D721Med (cell line): ENCODE results near the gene MPDU1.
"Not testable (repeated sequence)": the region's sequence is repeated elsewhere in the genome, so short reads cannot be mapped to it uniquely, and the experiment has no call there.

Experiments used
- DNase-seq: peaks from one replicate; pipeline ENCODE4 v3.0.0; 2011; ENCODE audit warnings: low spot score; ENCODE audit not compliant: insufficient read length
- FAIRE-seq: peaks from 2 replicates; lab custom pipeline; 2011; peaks lifted over from hg19 to GRCh38; lab: Jason Lieb, UNC
- CTCF ChIP-seq: IDR thresholded peaks from 2 replicates; pipeline ENCODE4 v1.5.1; 2012; ENCODE audit warnings: mild to moderate bottlenecking, control low read depth; ENCODE audit not compliant: insufficient read depth; ENCODE audit errors: missing control alignments

MPDU1 gene

DNA sequence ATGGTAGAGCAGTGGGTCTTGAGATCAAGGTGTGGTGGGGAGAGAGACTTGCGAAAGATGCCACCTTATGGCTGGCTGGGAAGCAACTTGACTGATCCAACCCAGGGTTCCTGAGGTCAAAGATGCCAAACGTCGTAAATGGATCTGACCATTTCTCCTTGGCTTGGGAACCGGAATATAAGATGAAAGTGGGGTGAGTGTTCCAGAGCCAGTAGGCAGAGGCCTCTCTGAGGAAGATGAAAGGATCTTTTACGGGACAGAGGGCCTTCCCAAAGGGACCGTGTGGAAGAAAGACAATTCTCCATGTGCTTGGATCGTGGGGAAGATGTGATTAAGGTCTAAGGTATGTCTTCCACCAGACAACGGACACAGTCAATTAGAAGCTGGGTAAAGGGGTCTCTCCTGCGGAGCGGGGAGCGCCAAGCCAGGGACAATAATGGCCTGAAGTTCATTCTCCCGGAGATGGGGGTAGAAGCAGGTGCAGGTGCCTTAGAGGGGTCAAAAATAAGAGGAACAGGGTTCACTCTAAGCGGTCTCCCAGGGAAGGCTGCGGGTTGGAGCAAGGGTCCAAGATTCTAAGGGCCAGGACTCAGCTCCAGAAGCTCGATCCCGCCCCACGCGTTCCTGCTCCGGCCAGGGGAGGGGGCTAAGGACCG is 30.2 kb downstream of the MPDU1 start:
- no peak for TF ChIP-seq CTCF
- DNase-seq (no peak), FAIRE-seq (no peak)

GRCh38 chr17:7614425-7615264 is 31.0 kb downstream of the MPDU1 start, which contains the start of gene FXR2:
Gene FXR2 (minus strand): TSS chr17:7614897. CDS start chr17:7614532, 365 bp downstream.
- DNase-seq = peak; percentile 94
- TF ChIP-seq CTCF = peak; percentile 40
- FAIRE-seq = no peak

- no peak for FAIRE-seq
- TF ChIP-seq CTCF = no peak
- DNase-seq = no peak
These were observed 31.7 kb downstream of the MPDU1 start for GRCh38 chr17:7615265-7615747.

DNA sequence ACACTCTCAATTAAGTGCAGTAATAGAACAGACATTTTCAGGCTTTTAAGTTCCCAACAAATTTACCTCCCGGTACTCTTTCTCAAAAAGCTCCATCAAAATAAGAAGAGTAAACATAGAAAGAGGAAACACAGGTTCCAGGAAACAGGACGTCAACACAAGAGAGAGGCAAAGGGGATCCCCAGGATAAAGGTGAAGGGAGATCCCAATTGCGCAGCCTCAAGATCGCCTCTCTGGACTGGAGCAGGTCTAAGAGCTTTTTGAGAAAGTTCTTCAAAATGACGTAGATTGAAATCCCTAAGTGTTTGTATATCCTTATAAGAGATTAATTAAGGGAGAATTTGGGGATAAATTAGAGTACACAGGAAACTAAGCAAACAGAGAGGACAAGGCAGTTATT is 35.0 kb downstream of the MPDU1 start:
- no peak for DNase-seq
- no peak for FAIRE-seq
- TF ChIP-seq CTCF = no peak

- FAIRE-seq (no peak), DNase-seq (no peak)
- TF ChIP-seq CTCF = no peak
These were observed 37.2 kb downstream of the MPDU1 start for GRCh38 chr17:7620835-7621234.

DNA sequence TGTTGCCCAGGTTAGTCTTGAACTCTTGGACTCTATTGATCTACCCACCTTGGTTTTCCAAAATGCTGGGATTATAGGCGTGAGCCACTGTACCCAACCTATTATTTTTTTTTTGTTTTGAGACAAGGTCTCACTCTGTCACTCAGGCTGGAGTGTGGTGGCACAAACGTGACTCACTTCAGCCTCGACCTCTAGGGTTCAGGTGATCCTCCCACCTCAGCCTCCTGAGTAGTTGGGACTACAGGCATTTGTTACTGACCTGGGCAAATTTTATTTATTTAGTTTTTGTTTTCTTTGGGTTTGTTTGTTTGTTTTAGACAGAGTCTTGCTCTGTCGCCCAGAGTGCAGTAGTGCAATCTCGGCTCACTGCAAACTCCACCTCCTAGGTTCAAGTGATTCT is 40.0 kb downstream of the MPDU1 start:
- DNase-seq (no peak), FAIRE-seq (no peak)
- no peak for TF ChIP-seq CTCF

DNA sequence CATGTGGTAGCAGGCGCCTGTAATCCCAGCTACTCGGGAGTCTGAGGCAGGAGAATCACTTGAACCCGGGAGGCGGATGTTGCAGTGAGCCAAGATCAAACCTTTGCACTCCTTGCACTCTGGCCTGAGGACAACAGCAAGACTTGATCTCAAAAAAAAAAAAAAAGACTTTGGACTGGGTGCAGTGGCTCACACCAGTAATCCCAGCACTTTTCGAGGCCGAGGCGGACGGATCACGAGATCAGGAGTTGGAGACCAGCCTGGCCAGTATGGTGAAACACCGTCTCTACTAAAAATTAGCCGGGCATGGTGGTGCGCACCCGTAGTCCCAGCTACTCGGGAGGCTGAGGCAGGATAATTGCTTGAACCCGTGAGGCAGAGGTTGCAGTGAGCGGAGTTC is 42.1 kb downstream of the MPDU1 start:
- DNase-seq, FAIRE-seq: not testable (repeated sequence)
